A549 (cell line): Measurements from ENCODE around the gene RERE.

Experiments used
- CEBPB ChIP-seq, 2 experiments: fragments of >200 bp in 1 of 2; sonication (Bioruptor Twin) in 1 of 2; formaldehyde crosslinking in 1 of 2; IDR thresholded peaks; 2 replicates each; pipeline ENCODE4 v1.6.1; 2012 to 2016
- EP300 ChIP-seq, 2 experiments: fragments of >200 bp; sonication (Bioruptor Twin); formaldehyde crosslinking; IDR thresholded peaks; 2 replicates in 1 of 2; 3 replicates in 1 of 2; pipeline ENCODE4 v1.6.1; 2016 to 2017
- HOXA7 ChIP-seq: fragments of 250-450 bp; sonication (Bioruptor Pico); IDR thresholded peaks from 2 replicates; pipeline ENCODE4 v1.5.0; 2020; ENCODE audit warnings: mild to moderate bottlenecking, moderate library complexity
- HOXB5 ChIP-seq: fragments of 250-450 bp; sonication (Bioruptor Pico); IDR thresholded peaks from 2 replicates; pipeline ENCODE4 v1.5.0; 2020; ENCODE audit warnings: mild to moderate bottlenecking, moderate library complexity
- JUNB ChIP-seq: fragments of >200 bp; sonication (Bioruptor Twin); formaldehyde crosslinking; IDR thresholded peaks from 2 replicates; pipeline ENCODE4 v1.6.1; 2016
- POLR2AphosphoS2 ChIP-seq: conservative IDR thresholded peaks from 2 replicates; pipeline ENCODE4 v1.6.1; 2012; ENCODE audit warnings: low read length, improper control_type of control experiment, inconsistent platforms
- TF ChIP-seq, protein P1 (sequence below): fragments of >200 bp; sonication (Bioruptor Twin); formaldehyde crosslinking; IDR thresholded peaks from 3 replicates; pipeline ENCODE4 v1.5.1; 2016
- TF ChIP-seq, protein P2 (sequence below): fragments of 200-600 bp; sonication (generic); IDR thresholded peaks from 2 replicates; pipeline ENCODE4 v1.6.1; 2016; ENCODE audit warnings: antibody characterized with exemption, mild to moderate bottlenecking, moderate library complexity

DNA sequence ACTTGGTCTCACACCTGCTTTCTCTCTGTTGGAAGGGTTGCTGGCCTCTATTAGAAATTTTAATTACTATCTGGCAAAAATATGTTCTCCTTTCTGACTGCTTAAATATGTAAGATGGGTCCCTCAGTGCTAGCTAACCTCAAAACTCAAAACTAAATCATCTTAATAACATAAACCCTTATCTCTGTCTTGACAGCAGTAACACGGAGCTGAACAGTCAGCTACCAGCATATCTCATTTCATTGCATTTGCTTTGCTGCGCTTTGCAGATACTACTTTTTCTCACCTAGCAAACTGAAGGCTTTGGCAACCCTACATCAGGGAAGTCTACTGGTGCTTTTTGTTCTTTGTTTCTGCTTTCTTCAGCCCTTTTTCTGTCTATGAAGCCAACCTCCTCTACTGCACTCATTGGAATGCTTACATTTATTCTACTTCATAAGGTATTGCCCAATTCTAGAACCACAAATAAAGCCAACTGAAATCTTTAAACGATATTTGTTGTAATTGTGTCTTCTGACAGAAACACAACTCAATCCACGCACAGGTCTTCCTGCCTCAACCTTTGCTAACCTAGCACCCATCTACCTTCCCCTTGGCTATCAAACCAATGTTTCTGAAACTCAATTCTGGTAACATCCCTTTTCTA is 95.6 kb downstream of the RERE start:
- TF ChIP-seq, protein P1, sequence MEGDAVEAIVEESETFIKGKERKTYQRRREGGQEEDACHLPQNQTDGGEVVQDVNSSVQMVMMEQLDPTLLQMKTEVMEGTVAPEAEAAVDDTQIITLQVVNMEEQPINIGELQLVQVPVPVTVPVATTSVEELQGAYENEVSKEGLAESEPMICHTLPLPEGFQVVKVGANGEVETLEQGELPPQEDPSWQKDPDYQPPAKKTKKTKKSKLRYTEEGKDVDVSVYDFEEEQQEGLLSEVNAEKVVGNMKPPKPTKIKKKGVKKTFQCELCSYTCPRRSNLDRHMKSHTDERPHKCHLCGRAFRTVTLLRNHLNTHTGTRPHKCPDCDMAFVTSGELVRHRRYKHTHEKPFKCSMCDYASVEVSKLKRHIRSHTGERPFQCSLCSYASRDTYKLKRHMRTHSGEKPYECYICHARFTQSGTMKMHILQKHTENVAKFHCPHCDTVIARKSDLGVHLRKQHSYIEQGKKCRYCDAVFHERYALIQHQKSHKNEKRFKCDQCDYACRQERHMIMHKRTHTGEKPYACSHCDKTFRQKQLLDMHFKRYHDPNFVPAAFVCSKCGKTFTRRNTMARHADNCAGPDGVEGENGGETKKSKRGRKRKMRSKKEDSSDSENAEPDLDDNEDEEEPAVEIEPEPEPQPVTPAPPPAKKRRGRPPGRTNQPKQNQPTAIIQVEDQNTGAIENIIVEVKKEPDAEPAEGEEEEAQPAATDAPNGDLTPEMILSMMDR = no peak
- TF ChIP-seq CEBPB (IDR thresholded peaks at IDR 0.05) = no peak
- TF ChIP-seq, protein P2, sequence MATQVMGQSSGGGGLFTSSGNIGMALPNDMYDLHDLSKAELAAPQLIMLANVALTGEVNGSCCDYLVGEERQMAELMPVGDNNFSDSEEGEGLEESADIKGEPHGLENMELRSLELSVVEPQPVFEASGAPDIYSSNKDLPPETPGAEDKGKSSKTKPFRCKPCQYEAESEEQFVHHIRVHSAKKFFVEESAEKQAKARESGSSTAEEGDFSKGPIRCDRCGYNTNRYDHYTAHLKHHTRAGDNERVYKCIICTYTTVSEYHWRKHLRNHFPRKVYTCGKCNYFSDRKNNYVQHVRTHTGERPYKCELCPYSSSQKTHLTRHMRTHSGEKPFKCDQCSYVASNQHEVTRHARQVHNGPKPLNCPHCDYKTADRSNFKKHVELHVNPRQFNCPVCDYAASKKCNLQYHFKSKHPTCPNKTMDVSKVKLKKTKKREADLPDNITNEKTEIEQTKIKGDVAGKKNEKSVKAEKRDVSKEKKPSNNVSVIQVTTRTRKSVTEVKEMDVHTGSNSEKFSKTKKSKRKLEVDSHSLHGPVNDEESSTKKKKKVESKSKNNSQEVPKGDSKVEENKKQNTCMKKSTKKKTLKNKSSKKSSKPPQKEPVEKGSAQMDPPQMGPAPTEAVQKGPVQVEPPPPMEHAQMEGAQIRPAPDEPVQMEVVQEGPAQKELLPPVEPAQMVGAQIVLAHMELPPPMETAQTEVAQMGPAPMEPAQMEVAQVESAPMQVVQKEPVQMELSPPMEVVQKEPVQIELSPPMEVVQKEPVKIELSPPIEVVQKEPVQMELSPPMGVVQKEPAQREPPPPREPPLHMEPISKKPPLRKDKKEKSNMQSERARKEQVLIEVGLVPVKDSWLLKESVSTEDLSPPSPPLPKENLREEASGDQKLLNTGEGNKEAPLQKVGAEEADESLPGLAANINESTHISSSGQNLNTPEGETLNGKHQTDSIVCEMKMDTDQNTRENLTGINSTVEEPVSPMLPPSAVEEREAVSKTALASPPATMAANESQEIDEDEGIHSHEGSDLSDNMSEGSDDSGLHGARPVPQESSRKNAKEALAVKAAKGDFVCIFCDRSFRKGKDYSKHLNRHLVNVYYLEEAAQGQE = no peak
- no peak for TF ChIP-seq JUNB
- TF ChIP-seq HOXB5 (CRISPR knock-in tag) = no peak
- no peak for TF ChIP-seq EP300 (IDR thresholded peaks at IDR 0.05)
- no peak for TF ChIP-seq HOXA7 (CRISPR knock-in tag)
- TF ChIP-seq POLR2AphosphoS2 = no peak
